HL-60/S4 (cell line): ENCODE results near the gene CNN3.

Experiments used
- in situ Hi-C: fragments of 300-500 bp; cut with MboI; formaldehyde crosslinking; loops from 2 replicates; pipeline ENCODE4 v1.14.3; 2022; ENCODE audit warnings: low sequenced_read_pairs

CNN3 gene

DNA sequence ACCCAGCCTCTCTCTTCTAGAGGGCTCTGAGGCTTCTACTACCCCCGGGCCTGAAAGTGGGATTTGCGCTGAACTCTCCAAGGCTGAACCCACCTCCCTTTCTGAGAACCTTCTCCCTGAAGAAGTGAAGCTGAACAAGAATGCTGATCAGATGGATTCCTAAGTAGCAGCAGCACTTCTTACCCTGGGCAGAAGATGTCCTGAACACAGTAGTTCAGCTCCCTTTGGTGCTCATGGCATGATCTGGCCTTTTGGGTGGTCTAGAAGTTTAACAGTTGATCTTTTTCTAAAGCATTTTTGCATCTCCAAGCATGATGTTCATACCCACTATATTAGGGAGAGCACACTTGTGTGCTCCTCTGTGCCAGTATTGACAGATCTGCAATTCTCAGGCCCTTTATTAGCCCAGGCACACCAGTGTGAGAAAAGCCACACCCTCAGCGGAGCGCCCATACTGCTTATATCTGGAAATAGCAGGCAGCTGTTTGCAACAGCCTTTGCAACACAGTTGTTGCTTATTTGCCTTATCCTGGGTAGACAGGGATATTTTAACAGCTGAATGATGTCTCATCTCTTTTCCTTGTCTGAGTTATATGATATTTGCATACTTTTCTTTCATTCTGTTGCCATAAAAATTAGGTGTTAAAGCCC is 34.2 kb downstream of the CNN3 start:
- in situ Hi-C loops, result no loop called here

DNA sequence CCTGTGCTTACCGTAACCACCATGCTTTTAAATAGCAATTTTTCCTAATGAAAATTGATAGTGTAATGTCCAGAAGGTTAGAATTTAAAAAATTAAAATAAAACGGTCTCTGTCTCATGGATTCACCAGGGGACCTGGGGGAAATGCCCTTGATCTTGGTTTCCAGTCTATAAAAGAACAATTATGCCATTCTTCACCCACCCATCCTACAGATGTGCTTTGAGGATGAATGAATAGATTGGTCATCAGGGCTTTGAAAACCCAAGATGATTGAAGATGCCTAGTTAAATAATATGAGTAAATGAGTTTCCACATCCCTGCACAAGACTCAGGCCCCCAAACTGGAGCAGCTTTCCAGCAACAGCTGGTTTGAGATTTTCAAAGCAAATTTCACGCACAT is 38.7 kb downstream of the CNN3 start:
- in situ Hi-C loops, result no loop called here

GRCh38 chr1:94887603-94888171 is 39.2 kb downstream of the CNN3 start:
- in situ Hi-C loops, result no loop called here

GRCh38 chr1:94887106-94887505 is 39.8 kb downstream of the CNN3 start:
- in situ Hi-C loops, result no loop called here

- in situ Hi-C loops, result no loop called here
Observed at GRCh38 chr1:94886361-94886760, 40.5 kb downstream of the CNN3 start.

- in situ Hi-C loops, result no loop called here
Observed at GRCh38 chr1:94884507-94884906, 42.4 kb downstream of the CNN3 start.

GRCh38 chr1:94884106-94884505 is 42.8 kb downstream of the CNN3 start:
- in situ Hi-C loops, result no loop called here

- in situ Hi-C loops, result no loop called here
Observed at GRCh38 chr1:94883691-94884090, 43.2 kb downstream of the CNN3 start.

DNA sequence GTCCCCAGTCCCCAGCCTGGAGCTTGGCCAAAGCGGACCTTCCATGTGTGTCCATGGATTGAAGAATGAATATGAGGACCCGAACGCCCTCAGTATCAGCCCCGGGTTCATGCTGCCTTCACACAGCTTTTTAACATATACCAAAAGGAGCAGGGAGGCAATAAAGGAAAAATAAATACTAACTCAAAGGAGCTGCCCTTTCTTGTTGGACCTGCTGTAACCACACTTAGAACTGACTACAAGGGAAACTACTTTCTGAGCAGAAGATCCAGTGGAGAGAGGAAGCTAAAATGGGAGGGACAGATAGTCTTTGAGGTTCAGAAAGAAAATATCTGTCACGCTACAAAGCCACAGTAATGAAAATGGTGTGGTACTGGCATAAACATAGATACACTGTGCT is 48.6 kb downstream of the CNN3 start:
- in situ Hi-C loops, result no loop called here

DNA sequence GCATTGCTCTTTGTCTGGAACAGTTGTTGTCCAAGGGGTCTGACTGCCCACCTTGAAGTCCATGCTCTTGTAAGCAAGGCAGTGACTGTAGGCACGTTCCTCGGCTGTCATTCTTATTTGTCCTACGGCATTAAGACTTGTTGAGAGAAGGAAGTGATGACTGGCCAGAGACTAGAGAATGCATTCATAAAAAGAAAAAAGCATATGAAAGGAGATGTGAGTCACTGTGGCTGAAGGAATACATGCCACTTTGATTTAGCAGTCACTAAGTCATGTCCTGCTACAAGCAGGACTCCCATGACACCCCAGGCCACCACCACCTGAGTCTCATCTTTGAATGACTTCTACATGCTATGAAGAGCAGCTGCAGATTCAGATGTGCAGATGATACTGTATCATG is 50.5 kb downstream of the CNN3 start:
- in situ Hi-C loops, result no loop called here

GRCh38 chr1:94875794-94876193 is 51.1 kb downstream of the CNN3 start:
- in situ Hi-C loops, result no loop called here

DNA sequence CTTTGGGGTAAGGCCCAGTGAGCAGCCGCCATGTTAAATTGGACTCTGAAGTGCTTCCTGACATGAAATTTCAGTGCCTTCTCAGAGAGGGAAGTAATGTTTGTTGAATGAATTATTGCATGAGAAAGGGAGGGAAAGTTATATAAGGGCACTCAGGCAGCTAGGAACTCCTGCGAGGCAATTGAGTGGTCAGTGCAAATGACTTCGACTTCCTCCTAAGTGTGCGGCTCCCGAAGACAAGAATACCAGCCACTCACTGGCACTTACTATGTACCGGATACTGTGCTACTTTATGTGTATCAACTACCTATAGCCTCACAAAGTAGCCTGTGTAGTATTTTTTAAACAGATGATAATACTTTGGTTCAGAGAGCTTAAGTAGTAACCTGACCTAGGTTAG is 52.5 kb downstream of the CNN3 start:
- in situ Hi-C loops, result loop anchor here (25.0 kb wide), 1 partner anchor 363 kb away; the partner anchor contains the start of gene RWDD3

DNA sequence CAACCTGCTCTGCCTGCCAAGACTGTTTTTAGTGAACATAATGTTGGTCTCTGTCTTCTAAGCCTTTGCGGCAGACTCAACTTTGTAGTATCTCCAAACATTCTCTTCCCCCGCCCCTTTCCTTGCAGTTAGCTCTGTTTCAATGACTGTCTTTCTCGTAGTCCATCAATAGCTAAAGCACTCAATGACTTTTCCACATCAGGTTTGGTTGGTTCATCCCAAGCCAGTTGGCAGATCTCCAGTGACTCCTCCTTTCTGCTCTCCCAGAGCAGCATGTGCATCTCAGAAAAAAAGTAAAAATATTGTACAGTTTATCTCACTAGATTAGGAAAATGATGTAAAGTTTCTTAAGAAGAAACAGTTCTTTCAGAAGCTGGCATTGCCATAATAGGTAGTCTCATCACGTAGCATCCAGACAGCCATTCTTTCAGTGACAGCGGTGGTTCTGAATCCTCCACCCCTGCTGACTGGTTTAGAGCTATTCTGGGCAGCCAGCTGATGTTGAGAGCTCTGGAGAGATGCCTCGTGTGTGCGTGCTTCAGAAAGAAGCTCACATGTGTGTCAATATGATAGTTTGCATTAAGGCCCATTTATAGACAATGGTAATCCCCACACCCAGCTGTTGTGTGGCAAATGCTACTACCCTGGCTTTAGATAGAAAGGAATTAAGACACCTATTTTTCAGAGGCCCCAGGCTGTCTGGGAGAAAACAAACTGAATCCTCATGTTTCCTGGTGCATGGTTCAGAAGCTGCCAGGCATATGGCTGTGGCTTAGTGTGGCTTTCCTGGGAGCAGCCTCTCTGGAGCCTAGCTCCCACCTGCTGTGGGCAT is 53.2 kb downstream of the CNN3 start:
- in situ Hi-C loops, result loop anchor here (25.0 kb wide), 1 partner anchor 364 kb away; the partner anchor contains the start of gene RWDD3

DNA sequence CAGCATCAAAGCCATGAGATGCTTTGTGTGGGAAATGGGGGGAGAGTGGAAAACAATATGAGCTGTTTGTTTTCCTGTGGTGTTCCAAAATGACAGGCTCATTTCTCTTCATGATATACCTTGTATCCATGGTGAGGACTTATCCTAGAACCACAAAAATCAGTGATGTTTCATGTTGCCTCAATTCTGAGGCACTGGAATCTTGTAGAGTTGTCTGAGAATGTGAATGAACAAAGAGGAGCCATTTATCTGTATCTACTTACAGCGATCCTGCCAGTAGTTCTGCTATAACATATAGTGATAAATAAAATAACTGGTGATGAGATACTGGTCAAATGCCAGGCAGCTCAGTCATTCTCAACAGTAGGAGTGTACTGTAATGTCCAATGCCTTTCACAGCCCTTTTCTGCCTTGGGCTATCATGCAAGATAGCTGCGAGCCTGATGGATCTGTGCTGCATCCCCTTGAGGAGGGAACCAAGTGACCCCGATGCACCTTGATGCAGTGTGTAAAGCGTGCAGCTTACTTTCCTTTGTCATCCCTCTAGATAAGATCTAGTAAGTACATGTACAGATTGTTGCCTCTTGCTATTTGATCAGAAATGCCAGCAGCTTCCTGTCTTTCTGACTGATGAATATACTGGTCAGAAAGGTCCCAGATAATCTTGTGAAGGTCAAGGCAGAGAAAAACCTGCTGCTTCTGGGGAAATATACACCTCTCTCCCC is 54.0 kb downstream of the CNN3 start:
- in situ Hi-C loops, result loop anchor here (25.0 kb wide), 1 partner anchor 364 kb away; the partner anchor contains the start of gene RWDD3

GRCh38 chr1:94871031-94871430 is 55.9 kb downstream of the CNN3 start:
- in situ Hi-C loops, result loop anchor here (25.0 kb wide), 1 partner anchor 366 kb away; the partner anchor contains the start of gene RWDD3

GRCh38 chr1:94866164-94866807 is 60.6 kb downstream of the CNN3 start:
- in situ Hi-C loops, result loop anchor here (25.0 kb wide), 1 partner anchor 371 kb away; the partner anchor contains the start of gene RWDD3

- in situ Hi-C loops, result loop anchor here (25.0 kb wide), 1 partner anchor 372 kb away; the partner anchor contains the start of gene RWDD3
Observed at GRCh38 chr1:94865360-94865759, 61.5 kb downstream of the CNN3 start.

DNA sequence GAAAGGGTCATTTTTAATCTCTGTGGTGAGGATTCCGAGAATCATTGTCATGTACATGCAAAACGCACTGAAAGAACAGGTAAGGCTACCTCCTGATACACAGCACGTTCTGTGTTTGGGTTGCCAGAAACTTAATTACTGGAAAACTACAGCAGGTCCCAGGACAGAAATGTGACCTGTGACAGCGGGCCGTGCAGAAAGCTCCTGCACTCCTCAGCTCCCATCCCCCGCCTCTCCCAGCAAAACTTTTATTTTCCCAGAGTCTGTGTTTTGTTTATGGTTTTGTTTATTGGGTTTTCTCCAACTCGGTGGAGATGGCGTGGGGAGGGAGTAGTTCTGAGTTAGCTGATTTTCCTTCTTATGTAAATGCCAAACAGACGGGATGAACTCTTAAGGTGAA is 62.1 kb downstream of the CNN3 start:
- in situ Hi-C loops, result loop anchor here (25.0 kb wide), 1 partner anchor 372 kb away; the partner anchor contains the start of gene RWDD3

DNA sequence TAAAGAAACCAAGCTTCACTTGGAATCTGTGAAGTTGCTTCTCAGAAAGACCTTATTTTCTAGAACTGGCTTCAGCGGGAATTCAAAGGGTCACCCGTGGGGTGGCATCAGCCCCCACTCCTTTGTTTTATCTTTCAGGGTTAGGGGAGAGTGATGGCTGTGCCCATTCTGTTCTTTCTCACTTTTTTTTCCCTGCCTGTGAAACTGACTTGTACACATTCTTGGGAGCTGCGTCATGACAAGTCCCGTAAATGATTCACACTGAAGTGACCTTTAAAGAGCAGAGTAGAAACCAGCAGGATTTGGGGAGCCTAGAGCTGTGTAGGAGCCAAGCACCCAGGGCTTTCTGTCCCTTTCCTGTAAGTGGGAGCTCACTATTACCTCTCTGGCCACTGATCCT is 63.0 kb downstream of the CNN3 start:
- in situ Hi-C loops, result loop anchor here (25.0 kb wide), 1 partner anchor 373 kb away; the partner anchor contains the start of gene RWDD3

DNA sequence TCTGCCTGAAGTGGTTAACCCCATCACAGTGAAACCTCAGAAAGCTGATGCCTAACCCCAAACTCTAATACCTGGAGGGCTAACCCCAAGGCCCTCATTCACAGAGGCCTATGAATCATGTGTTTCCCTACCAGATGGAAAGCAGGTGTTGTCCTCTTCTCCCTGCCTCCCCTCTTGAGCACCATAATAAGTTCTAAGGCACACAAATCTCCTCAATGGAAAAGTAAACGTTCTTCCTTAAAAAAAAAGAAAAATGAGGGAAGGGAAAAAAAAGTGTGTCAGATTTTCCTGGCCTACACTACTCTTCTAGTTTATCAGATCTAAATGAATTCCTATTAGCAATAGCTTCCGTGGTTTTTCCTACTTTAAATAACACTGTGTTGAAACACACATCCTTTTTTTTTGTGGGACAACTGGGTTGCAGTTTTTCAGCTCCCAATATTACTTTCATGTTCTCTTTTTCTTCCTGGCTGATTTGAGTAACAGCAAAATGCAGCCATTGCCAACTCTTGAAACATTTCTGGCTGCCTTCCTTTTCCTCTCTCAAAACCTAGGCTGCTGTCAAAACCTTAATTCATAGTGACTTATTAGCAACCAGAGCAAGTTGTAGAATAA is 63.5 kb downstream of the CNN3 start:
- in situ Hi-C loops, result loop anchor here (25.0 kb wide), 1 partner anchor 374 kb away; the partner anchor contains the start of gene RWDD3
